Testis (tissue), 3 donors: ENCODE results near the gene CLIP1. TPM values are rescaled to one million over a fixed set of nuclear protein-coding genes. Genes with fewer than 3 reads are reported as not detected.

Source experiments
- DNase-seq: peaks from one replicate; pipeline ENCODE4 v3.0.0-alpha.2; 2019
- H3K27ac ChIP-seq, 2 donors: fragments of 200-600 bp; sonication (generic); one replicate each; pipeline ENCODE4 v1.5.1; 2019
- H3K27me3 ChIP-seq: fragments of 200-600 bp; sonication (generic); one replicate; pipeline ENCODE4 v1.5.1; 2019
- H3K36me3 ChIP-seq: fragments of 200-600 bp; sonication (generic); one replicate; pipeline ENCODE4 v1.5.1; 2017; ENCODE audit warnings: low read depth; ENCODE audit errors: missing control alignments
- H3K4me1 ChIP-seq: fragments of 200-600 bp; sonication (generic); one replicate; pipeline ENCODE4 v1.5.1; 2019
- H3K4me3 ChIP-seq, 2 donors: fragments of 200-600 bp; sonication (generic); one replicate each; pipeline ENCODE4 v1.5.1; 2017 to 2019
- H3K9me3 ChIP-seq: fragments of 200-600 bp; sonication (generic); one replicate; pipeline ENCODE4 v1.5.1; 2017
- POLR2A ChIP-seq: fragments of 450-650 bp; IDR thresholded peaks from one replicate; pipeline ENCODE4 v1.6.1; 2017; ENCODE audit warnings: antibody characterized with exemption, mild to moderate bottlenecking, moderate library complexity
- WGBS, 2 donors: methylation state at CpG; one replicate each; pipeline ENCODE4 v1.1.5; 2018; 5-methylcytosine and 5-hydroxymethylcytosine counted together
- intact Hi-C: fragments of 100-400 bp; cut with DNase I; formaldehyde crosslinking; loops from one replicate; pipeline ENCODE4 v1.15.1; 2023; ENCODE audit warnings: low total_unique reads
- polyA plus RNA-seq: library from polyadenylated mRNA; stranded (reverse); fragments of 350-450 nt; fragmentation: Illumina TruSeq; extraction: RNeasy Lipid Tissue Mini Kit (QIAGEN cat#74804); gene quantifications from one replicate; pipeline ENCODE4 v1.2.3, GENCODE V29; 2014; ENCODE audit warnings: low read depth, low replicate concordance; ENCODE audit not compliant: insufficient read depth
- total RNA-seq, 2 donors: library from RNA; depleted of rRNA; stranded (reverse); fragments of >200 nt; gene quantifications; one replicate each; pipeline ENCODE4 v1.2.3, GENCODE V29; 2016
- TF ChIP-seq, protein P1 (sequence below), 3 experiments: fragments of 450-650 bp in 2 of 3; fragments of 200-600 bp in 1 of 3; sonication (generic) in 1 of 3; IDR thresholded peaks; one replicate each; pipeline ENCODE4 v1.5.1; 2016 to 2019; ENCODE audit warnings: antibody characterized with exemption in 3 of 3, mild to moderate bottlenecking in 2 of 3, moderate library complexity in 1 of 3

CLIP1 gene
- total and polyA plus RNA-seq, 3 donors from 2014 or later = 25.1 to 66.5 (median 51.9) TPM

- intact Hi-C loops = no loop called here
- H3K36me3 ChIP-seq = no peaks in the 10 kb centered on the region
- H3K27me3 ChIP-seq = no peaks in the 10 kb centered on the region
- H3K9me3 ChIP-seq = no peaks in the 10 kb centered on the region
- DNase-seq = no peak
- TF ChIP-seq, protein P1, sequence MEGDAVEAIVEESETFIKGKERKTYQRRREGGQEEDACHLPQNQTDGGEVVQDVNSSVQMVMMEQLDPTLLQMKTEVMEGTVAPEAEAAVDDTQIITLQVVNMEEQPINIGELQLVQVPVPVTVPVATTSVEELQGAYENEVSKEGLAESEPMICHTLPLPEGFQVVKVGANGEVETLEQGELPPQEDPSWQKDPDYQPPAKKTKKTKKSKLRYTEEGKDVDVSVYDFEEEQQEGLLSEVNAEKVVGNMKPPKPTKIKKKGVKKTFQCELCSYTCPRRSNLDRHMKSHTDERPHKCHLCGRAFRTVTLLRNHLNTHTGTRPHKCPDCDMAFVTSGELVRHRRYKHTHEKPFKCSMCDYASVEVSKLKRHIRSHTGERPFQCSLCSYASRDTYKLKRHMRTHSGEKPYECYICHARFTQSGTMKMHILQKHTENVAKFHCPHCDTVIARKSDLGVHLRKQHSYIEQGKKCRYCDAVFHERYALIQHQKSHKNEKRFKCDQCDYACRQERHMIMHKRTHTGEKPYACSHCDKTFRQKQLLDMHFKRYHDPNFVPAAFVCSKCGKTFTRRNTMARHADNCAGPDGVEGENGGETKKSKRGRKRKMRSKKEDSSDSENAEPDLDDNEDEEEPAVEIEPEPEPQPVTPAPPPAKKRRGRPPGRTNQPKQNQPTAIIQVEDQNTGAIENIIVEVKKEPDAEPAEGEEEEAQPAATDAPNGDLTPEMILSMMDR (IDR thresholded peaks at IDR 0.05) = no peak
- no peak for TF ChIP-seq POLR2A
- no peak overlapping the region for H3K27ac ChIP-seq
- WGBS, 2 donors = 55 to 74% methylated on average over 1 to 2 of the region's 2 CpGs
- no peak overlapping the region for H3K4me3 ChIP-seq
- H3K4me1 ChIP-seq = no peaks in the 10 kb centered on the region
These were observed 38.2 kb upstream of the CLIP1 start for GRCh38 chr12:122460641-122461040.

- intact Hi-C loops = no loop called here
- no peaks in the 10 kb centered on the region for H3K27me3 ChIP-seq
- no peaks in the 10 kb centered on the region for H3K9me3 ChIP-seq
- no peaks in the 10 kb centered on the region for H3K36me3 ChIP-seq
- no peak for TF ChIP-seq POLR2A
- TF ChIP-seq, protein P1 (IDR thresholded peaks at IDR 0.05) = no peak
- 89 to 90% methylated on average over 7 of the region's 7 CpGs for WGBS, 2 donors
- H3K4me3 ChIP-seq = no peak overlapping the region
- H3K27ac ChIP-seq = no peak overlapping the region
- no peak for DNase-seq
- no peaks in the 10 kb centered on the region for H3K4me1 ChIP-seq
These were observed 37.6 kb upstream of the CLIP1 start for GRCh38 chr12:122460061-122460460.

DNA sequence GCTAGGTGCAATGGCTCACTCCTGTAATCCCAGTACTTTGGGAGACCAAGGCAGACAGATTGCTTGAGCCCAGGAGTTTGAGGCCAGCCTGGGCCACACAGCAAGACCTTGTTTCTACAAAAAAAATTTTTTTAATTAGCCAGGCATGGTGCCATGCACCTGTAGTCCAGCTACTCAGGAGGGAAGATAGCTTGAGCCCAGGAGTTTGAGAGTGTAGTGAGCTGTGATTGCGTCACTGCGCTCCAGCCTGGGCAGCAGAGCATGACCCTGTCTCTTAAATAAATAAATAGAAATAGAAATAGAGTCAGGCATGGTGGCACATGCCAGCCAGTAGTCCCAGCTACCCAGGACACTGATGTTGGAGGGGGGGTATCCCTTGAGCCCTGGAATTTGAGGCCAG is 36.7 kb upstream of the CLIP1 start:
- DNase-seq = no peak
- TF ChIP-seq, protein P1 (IDR thresholded peaks at IDR 0.05) = no peak
- no peak for TF ChIP-seq POLR2A
- H3K27me3 ChIP-seq = no peaks in the 10 kb centered on the region
- H3K4me1 ChIP-seq = no peaks in the 10 kb centered on the region
- intact Hi-C loops = no loop called here
- WGBS, 2 donors = 91 to 95% methylated on average over 2 of the region's 2 CpGs
- H3K27ac ChIP-seq = no peak overlapping the region
- H3K4me3 ChIP-seq = no peak overlapping the region
- H3K36me3 ChIP-seq = no peaks in the 10 kb centered on the region
- H3K9me3 ChIP-seq = no peaks in the 10 kb centered on the region

GRCh38 chr12:122458105-122459035 is 35.9 kb upstream of the CLIP1 start:
- Histone ChIP-seq H3K9me3 (no peaks in the 10 kb centered on the region), H3K4me3 (no peak overlapping the region), H3K36me3 (no peaks in the 10 kb centered on the region), H3K4me1 (no peaks in the 10 kb centered on the region), H3K27me3 (no peaks in the 10 kb centered on the region), H3K27ac (no peak overlapping the region)
- no peak for DNase-seq
- intact Hi-C loops = no loop called here
- WGBS, 2 donors = 91 to 92% methylated on average over 17 of the region's 17 CpGs
- no peak for TF ChIP-seq POLR2A
- TF ChIP-seq, protein P1 (IDR thresholded peaks at IDR 0.05) = no peak
